HL-60 (cell line): ENCODE data around the gene EDIL3.

Experiments used
- DNase-seq, 2 experiments: peaks; one replicate each; pipeline ENCODE4 v3.0.0-alpha.2; 2010 to 2020; ENCODE audit warnings: low read depth in 1 of 2, low spot score in 1 of 2
- H3K27ac ChIP-seq: fragments of 250-450 bp; sonication (Bioruptor Pico); replicated peaks from 2 replicates; pipeline ENCODE4 v1.5.1; 2020; ENCODE audit warnings: mild to moderate bottlenecking, moderate library complexity
- H3K27me3 ChIP-seq: fragments of 250-450 bp; sonication (Bioruptor Pico); 2 replicates; pipeline ENCODE4 v1.5.1; 2021; ENCODE audit warnings: mild to moderate bottlenecking, moderate library complexity; ENCODE audit not compliant: insufficient read depth, poor library complexity, severe bottlenecking
- H3K4me3 ChIP-seq: replicated peaks from 2 replicates; pipeline ENCODE4 v1.5.1; 2011; ENCODE audit warnings: mild to moderate bottlenecking, control low read depth, low read length; ENCODE audit not compliant: insufficient read depth
- CTCF ChIP-seq: IDR thresholded peaks from one replicate; pipeline ENCODE4 v1.5.1; 2011; ENCODE audit warnings: low read length, control low read depth, inconsistent platforms; ENCODE audit not compliant: insufficient read depth
- GABPA ChIP-seq: IDR thresholded peaks from 2 replicates; pipeline ENCODE4 v1.6.1; 2012; ENCODE audit warnings: low read depth
- POLR2AphosphoS5 ChIP-seq: IDR thresholded peaks from 2 replicates; pipeline ENCODE4 v1.6.1; 2012; ENCODE audit warnings: low read depth
- REST ChIP-seq: IDR thresholded peaks from 2 replicates; pipeline ENCODE4 v1.6.1; 2012; ENCODE audit warnings: low read depth; ENCODE audit not compliant: insufficient replicate concordance
- SPI1 ChIP-seq: IDR thresholded peaks from 2 replicates; pipeline ENCODE4 v1.6.1; 2012; ENCODE audit warnings: low read depth, mild to moderate bottlenecking, borderline replicate concordance

The EDIL3 gene

GRCh38 chr5:84215521-84215920 lies 169.2 kb downstream of the EDIL3 start:
- no peak for TF ChIP-seq SPI1
- no peak for TF ChIP-seq GABPA
- no peak for TF ChIP-seq REST
- TF ChIP-seq CTCF = no peak
- no peak for TF ChIP-seq POLR2AphosphoS5
- Histone ChIP-seq H3K27me3 (no peaks in the 10 kb centered on the region), H3K4me3 (no peak overlapping the region), H3K27ac (no peak overlapping the region)
- no peak for DNase-seq

- no peak for TF ChIP-seq REST
- TF ChIP-seq GABPA = no peak
- no peak for TF ChIP-seq SPI1
- no peak for TF ChIP-seq CTCF
- no peak for TF ChIP-seq POLR2AphosphoS5
- no peak overlapping the region for H3K27ac ChIP-seq
- H3K4me3 ChIP-seq = no peak overlapping the region
- no peaks in the 10 kb centered on the region for H3K27me3 ChIP-seq
- DNase-seq = no peak
Measured at GRCh38 chr5:84213861-84214260, 170.8 kb downstream of the EDIL3 start.

- no peak overlapping the region for H3K4me3 ChIP-seq
- DNase-seq = no peak
- no peaks in the 10 kb centered on the region for H3K27me3 ChIP-seq
- no peak for TF ChIP-seq GABPA
- no peak for TF ChIP-seq SPI1
- no peak for TF ChIP-seq CTCF
- H3K27ac ChIP-seq = no peak overlapping the region
Measured at GRCh38 chr5:84213212-84213611, 171.5 kb downstream of the EDIL3 start.

GRCh38 chr5:84204772-84205171 lies 179.9 kb downstream of the EDIL3 start:
- Histone ChIP-seq H3K27ac (no peak overlapping the region), H3K4me3 (no peak overlapping the region), H3K27me3 (no peaks in the 10 kb centered on the region)
- no peak for TF ChIP-seq GABPA
- TF ChIP-seq POLR2AphosphoS5 = no peak
- TF ChIP-seq SPI1 = no peak
- no peak for DNase-seq
